ENCODE measurements around the gene PUS10.

- TF ChIP-seq TSHZ2 (CRISPR knock-in tag; IDR thresholded peaks at IDR 0.05): no peak
- no peak for TF ChIP-seq PATZ1 (CRISPR knock-in tag; IDR thresholded peaks at IDR 0.05; ENCODE audit: borderline replicate concordance)
- TF ChIP-seq ZFP30 (CRISPR knock-in tag; IDR thresholded peaks at IDR 0.05): no peak
- TF ChIP-seq CREB5 (CRISPR knock-in tag; IDR thresholded peaks at IDR 0.05; ENCODE audit: low read depth): no peak
- TF ChIP-seq TOX (CRISPR knock-in tag; IDR thresholded peaks at IDR 0.05; ENCODE audit: borderline replicate concordance): no peak
- TF ChIP-seq CSDC2 (CRISPR knock-in tag; IDR thresholded peaks at IDR 0.05): no peak
- no peak for TF ChIP-seq RARB (CRISPR knock-in tag; IDR thresholded peaks at IDR 0.05)
- no peak for TF ChIP-seq ZNF565 (CRISPR knock-in tag; conservative IDR thresholded peaks at IDR 0.05; ENCODE audit: low read depth)
- TF ChIP-seq ZNF70 (CRISPR knock-in tag; IDR thresholded peaks at IDR 0.05): no peak
- no peak for TF ChIP-seq ZC3H10 (CRISPR knock-in tag; IDR thresholded peaks at IDR 0.05)
- TF ChIP-seq ESRRG (CRISPR knock-in tag; IDR thresholded peaks at IDR 0.05): no peak
Observed at GRCh38 chr2:60972889-60973656, 45.0 kb downstream of the PUS10 start.
